GM18519 (cell line): ENCODE results near the gene PFDN5.
"Not testable (repeated sequence)": the region's sequence is repeated elsewhere in the genome, so short reads cannot be mapped to it uniquely, and the experiment has no call there.

ENCODE experiments used
- ATAC-seq: cut with Tn5 transposase; IDR thresholded peaks from one replicate; pipeline ENCODE4 v1.9.1; 2021; ENCODE audit warnings: mild to moderate bottlenecking, moderate library complexity; ENCODE audit not compliant: unreplicated experiment, low FRiP score

Gene PFDN5

DNA sequence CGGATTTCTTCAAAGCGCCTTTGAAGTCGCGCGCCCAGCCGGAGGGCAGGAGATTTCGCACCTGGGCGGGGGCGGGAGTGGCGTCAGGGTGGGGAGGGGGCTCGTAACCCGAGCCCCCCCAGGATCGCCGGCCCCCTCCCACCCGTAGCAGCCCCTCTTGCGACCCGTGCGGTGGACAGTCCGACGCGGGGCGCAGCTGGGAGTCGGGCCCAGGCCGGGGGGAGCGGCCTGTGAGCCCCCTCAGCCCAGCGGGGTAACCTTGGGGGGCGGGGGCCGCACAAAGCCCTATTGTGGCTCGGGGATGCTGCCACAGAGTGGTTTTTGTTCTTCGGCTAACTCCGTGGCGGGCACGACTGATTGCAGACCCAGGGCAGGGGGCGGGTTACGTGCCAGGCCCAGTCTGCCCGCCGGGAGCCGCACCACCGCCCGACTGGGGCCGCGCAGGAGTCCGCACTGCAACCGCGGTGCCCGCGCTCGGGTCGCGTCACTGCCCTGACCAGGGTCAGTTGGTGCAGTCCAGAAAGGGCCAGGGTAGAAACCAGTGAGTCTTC, 30.2 kb downstream of the PFDN5 start:
- ATAC-seq, result no peak

DNA sequence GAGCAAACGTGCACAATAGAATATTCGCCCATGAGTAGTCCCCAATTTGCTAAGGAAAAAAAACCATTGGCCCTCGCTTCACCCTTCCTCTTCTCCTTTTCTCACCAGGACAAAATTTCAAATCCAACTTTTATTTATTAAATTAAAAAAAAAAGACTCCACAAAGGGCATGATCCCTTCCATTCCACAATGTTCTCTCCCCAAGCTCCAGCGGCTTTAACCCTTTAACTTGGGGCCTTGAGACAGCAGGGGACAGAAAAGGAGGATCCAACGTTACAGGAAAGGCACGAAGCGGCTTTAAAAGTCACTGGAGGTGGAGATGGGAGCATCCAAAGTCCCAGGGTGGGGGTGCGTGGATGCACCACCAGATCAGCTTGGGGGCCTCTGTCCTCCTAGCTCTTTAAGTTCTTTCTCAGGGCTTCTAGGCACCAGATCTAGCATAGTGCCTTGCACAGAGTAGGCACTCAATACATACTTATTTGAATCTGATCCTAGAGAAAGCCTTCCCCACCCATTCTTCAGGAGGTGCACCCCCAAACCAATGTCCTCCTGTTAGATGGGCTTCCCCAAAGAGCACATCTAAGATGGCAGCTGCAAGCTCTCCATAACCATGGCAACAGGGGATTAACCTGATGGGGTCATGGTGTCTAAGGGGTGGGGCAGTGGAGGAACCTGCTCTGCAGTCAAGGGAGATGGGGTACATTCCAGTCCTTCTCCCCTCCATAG, 31.3 kb downstream of the PFDN5 start:
- ATAC-seq, result no peak

GRCh38 chr12:53327435-53328042, 32.2 kb downstream of the PFDN5 start:
- no peak for ATAC-seq

- no peak for ATAC-seq
Measured at GRCh38 chr12:53328043-53328435, 32.7 kb downstream of the PFDN5 start.

DNA sequence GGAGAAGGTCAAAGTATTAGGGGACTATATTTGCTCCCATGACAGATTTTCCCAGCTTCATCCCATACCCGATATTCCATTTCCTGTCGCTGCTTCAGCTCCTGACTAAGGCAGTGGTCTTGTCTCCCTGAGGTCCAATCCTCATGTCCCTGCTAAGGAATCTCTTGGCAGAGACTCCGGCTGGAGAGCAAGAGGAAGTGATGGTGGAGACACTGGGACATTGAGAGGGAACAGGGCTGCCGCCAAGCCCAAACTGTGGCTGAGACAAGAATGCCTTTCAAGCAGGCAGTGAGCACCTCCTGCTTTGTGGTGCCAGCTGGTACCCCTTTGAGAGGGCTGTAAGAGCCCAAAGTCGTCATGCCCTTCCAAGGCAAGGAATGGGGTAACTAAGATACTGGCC, 35.3 kb downstream of the PFDN5 start:
- ATAC-seq, result no peak

DNA sequence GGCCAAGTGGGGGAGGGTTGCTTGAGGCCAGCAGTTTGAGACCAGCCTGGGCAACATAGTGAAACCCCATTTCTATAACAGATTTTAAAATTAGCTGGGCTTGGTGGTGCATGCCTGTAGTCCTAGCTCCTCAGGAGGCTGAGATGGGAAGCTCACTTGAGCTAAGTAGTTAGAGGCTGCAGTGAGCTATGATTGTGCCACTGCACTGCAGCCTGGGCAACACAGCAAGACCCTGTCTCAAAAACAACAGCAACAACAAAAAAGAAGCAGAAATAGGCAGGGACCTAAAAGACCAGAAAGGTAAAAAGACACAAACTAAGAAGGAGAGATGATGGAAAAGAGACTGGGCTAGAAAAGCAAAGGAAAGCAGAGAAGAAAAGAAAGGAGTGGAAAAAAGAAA, 37.0 kb downstream of the PFDN5 start:
- not testable (repeated sequence) for ATAC-seq

DNA sequence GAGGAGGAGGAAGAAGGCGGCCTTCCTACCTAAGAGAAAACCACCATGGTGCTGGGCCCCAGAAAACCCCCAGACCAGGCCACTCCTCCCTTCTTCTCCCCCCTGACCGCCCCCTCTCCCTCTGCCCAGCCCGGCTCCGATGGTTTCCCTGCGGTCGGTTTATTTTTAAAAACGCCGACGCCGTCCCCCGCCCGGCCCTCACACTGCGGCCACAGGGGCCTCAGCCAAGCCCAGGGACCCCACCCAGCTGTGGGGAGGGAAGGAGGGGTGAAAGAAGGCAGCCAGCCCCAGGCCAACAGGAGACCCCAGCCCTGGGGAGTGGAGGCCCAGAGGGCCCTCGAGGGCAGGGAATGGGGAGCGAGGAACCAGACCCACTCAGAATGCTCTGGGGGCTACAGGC, 37.4 kb downstream of the PFDN5 start:
- ATAC-seq, result no peak

- no peak for ATAC-seq
Measured at GRCh38 chr12:53333289-53333688, 37.9 kb downstream of the PFDN5 start.

DNA sequence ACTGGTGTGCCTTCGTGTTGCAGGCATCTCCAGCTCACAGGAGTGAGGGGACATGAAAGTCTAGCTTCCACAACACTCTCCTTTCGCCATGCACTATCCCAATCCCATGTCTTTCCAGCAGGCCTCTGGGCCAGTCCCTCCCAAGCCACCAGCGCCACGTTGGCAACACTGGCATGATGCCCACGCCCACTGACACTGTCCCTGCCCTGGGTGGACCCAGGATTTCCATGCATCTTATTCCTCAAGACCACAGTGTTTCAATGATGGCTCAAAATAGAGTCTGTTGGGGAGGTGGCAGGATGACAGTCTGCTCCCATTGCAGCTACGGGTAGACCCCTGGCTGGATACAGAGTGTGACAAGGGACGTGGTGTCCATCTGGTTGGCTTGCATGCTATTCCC, 38.5 kb downstream of the PFDN5 start:
- no peak for ATAC-seq

DNA sequence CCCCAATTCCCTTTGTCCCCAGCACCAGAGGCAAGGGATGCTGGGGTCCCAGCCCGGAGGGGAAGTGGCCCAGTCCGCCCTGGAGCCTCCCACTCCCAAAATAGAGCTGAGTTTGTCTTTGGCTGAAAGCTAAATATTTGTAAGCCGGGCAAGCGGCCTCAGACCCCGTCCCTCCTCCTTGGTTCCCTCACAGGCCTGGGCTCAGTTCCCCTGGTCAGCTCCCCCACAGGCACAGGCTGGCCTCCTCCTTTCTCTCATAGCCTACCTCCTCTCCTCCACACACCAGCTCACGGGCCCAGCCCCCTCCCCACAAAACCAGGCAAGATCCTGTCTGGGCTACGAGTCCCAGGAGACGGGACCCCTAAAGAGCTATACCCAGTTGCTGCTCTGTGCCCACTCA, 39.5 kb downstream of the PFDN5 start:
- no peak for ATAC-seq

DNA sequence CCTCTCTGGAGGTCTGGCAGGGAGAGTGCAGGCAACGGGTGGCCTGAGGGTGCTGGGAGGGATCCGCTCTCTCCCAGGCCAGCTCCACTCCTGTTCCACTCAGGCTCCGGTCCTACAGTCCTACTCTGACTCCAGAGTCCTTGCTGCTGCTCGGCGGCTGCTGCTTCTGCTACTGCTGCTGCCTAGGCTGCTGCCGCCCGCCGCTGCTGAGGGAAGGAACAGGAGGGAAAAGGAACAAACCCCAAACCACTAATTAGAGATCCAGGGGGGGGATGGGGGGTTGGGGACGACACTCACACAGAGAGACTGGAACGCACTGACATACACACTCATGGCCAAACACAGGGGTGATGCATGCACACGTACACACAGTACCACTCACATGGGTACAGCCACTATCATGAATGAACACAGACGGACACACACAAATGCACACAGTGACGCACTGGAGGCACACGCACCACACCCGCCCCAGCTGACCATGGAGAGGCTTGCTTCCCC, 40.9 kb downstream of the PFDN5 start, which contains the start of gene SP7:
Gene SP7 (minus strand): TSS at position 174 of the 501 bp plus-strand sequence. CDS start 708 bp downstream, outside the sequence.
- no peak for ATAC-seq

GRCh38 chr12:53338017-53338416, 42.7 kb downstream of the PFDN5 start:
- ATAC-seq, result no peak

- ATAC-seq, result no peak
Measured at GRCh38 chr12:53338916-53339315, 43.6 kb downstream of the PFDN5 start.

- no peak for ATAC-seq
Measured at GRCh38 chr12:53340398-53340797, 45.1 kb downstream of the PFDN5 start.

DNA sequence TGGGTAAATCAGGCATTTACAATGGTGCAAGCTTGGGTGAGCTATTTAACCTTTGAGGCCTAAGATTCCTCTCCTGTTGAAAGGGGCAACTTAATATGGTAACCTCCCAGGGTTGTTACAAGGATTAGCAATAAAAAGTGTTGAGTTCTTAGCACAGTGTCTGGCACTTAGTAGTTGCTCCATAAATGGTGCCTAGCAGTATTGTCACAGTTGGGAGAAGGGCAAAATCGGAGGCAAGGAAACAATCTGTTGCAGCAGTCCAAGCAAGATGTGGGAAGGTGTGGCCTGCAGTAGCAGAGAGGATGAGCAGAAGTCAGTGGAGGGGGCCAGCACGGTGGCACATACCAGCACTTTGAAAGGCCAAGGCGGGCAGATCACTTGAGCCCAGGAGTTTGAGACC, 48.1 kb downstream of the PFDN5 start:
- ATAC-seq, result no peak

- ATAC-seq, result no peak
Measured at GRCh38 chr12:53343969-53344368, 48.6 kb downstream of the PFDN5 start.

DNA sequence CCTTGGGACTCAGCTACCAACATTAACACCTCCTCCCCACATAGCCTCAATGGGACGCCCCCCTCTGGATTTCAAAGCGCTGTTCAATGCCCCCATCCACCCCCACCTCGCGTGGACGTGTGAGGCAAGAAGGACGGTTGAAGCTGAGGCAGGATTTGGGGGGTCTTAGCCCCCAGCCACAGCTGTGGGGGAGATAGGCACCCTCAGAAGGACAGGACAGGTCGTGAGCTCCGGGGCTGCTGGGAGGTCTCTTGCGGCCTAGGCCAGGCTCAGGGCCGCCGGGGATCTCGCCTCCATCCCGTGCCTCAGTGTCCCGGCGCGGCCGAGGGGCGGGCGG, 49.1 kb downstream of the PFDN5 start:
- ATAC-seq, result no peak

DNA sequence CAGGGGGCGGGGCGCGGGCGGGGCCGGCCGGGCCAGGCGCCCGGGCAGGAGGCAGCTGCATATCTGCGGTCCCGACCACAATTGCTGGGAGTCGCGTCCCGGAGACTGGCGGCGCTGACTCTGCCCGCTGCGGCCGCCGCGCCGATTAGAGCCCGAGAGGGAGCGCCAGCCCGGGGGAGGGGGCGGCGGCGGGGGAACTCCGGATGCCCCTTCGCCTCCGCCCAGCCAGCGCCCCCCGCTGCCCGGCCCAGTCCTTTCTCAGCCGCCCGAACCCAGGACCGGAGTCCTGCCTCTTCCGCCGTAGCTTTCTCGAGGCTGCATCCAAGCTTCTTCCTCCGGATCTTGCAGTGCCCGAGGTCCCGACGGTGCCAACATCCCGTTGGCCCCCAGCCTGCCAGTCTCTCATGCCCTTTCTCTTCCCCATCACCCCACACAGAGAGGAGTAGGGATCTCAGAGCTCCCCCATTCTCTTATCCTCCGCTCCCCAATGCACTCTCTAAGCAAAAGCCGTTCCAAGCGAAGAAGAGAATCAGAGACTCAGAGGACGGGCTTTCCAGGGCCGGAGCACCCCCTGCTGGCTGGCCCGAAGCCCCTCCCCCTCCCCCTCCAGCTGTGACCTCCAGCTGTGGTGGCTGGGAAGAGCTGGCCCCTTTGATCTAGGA, 49.6 kb downstream of the PFDN5 start:
- ATAC-seq, result no peak

- ATAC-seq, result no peak
Measured at GRCh38 chr12:53345486-53346188, 50.3 kb downstream of the PFDN5 start.

DNA sequence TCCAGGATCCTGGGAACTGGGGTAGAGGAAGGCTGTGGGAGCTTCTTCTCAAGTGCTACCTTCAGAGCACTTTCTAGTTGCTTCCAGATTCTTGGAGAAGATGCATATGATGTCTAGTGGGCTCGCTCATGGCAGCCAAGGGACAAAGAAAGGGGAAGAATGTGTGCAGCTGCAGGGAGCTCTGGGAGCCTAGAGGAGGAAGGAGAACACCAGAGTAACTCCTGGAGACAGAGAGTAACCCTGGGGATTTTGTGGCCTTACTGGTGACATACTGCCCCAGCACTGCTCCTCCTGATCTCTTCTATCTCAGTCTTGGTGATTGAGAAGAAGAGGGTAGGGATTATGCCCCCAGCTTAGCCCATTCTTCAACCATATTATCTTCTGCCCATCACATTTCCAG, 51.1 kb downstream of the PFDN5 start:
- no peak for ATAC-seq

DNA sequence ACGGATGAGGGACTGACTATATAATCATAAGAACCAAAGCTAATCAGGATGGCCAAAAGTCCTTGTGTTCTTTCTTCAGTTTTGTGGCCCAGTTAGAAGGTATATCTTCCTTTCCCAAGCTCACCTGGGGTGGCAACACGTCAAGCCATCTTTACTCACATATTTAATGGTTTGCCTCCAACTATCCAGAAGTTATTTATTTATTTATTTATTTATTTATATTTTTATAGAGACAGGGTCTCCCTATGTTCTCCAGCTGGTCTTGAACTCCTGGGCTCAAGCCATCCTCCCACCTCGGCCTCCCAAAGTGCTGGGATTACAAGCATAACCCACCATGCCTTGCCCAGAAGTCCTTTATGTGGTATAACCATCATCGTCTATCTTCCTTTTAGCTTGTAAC, 52.6 kb downstream of the PFDN5 start:
- no peak for ATAC-seq
